Type B pancreatic cell (in vitro differentiated cells): ENCODE data around the gene IQCK. TPM values are rescaled to one million over a fixed set of nuclear protein-coding genes. Genes with fewer than 3 reads are reported as not detected.
"Not testable (repeated sequence)": the region's sequence is repeated elsewhere in the genome, so short reads cannot be mapped to it uniquely, and the experiment has no call there.

Experiments used
- DNase-seq: peaks from one replicate; pipeline ENCODE4 v3.0.0; 2021; ENCODE audit warnings: mixed read lengths; ENCODE audit not compliant: unreplicated experiment; ENCODE audit errors: extremely low spot score
- H3K27ac Mint-ChIP-seq: 2 replicates; pipeline ENCODE4 v1.8.0; 2021; ENCODE audit warnings: mild to moderate bottlenecking, mixed read lengths
- H3K27me3 Mint-ChIP-seq: 2 replicates; pipeline ENCODE4 v1.8.0; 2021; ENCODE audit warnings: mixed read lengths
- H3K36me3 Mint-ChIP-seq: 2 replicates; pipeline ENCODE4 v1.8.0; 2021; ENCODE audit warnings: mixed read lengths
- H3K4me1 Mint-ChIP-seq: one replicate; pipeline ENCODE4 v1.8.0; 2021; ENCODE audit warnings: mixed read lengths; ENCODE audit not compliant: unreplicated experiment
- H3K4me3 Mint-ChIP-seq: 2 replicates; pipeline ENCODE4 v1.8.0; 2021; ENCODE audit warnings: mild to moderate bottlenecking, mixed read lengths
- H3K9me3 Mint-ChIP-seq: 2 replicates; pipeline ENCODE4 v1.8.0; 2021; ENCODE audit warnings: mixed read lengths
- total RNA-seq: library from RNA; stranded (reverse); gene quantifications from 2 replicates; pipeline ENCODE4 v1.2.1, GENCODE V29; 2021; ENCODE audit warnings: low replicate concordance
- TF ChIP-seq, protein P1 (sequence below): fragments of 200-600 bp; sonication (generic); conservative IDR thresholded peaks from 2 replicates; pipeline ENCODE4 v1.5.0; 2021; ENCODE audit warnings: antibody characterized with exemption, mild to moderate bottlenecking

IQCK gene
- total RNA-seq, 1 donor from 2014 or later, result 23.0 TPM

DNA sequence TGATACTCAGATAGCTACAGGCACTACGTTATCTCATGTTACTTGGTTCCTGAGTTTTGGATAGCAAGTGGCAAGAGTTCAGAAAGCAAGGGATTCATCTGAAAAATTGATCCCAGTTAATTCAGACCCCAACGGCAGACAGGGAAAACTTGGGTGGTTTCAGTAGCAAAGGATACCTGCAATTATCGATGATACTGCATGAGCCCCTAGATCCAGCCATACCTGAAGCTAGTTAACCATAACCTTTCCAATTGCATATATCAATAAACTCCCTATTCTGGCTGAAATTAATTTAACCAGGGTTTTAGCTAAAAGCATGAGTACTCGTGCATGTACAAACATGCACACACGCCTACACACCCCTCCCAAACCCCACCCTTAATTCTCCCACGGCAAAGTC lies 4.4 kb upstream of the IQCK start:
- peaks cover 30% of the 10 kb centered on the region for H3K36me3 Mint-ChIP-seq
- H3K4me1 Mint-ChIP-seq, result peaks cover 19% of the 10 kb centered on the region

DNA sequence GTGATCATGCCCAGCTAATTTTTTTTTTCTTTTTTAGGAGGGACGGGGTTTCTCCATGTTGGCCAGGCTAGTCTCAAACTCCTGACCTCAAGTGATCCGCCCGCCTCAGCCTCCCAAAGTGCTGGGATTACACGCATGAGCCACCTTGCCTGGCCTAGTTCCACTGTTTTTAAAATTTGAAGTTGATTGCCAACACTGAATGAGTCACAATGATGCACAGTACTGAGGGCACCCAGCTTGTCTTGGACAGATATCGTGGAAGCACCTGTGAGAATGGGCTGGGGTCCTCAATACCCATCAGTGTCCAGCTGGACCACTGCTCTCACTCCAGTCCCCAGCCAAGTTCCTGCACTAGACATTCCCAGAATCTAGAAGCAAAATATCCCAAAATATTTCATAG lies 2.5 kb upstream of the IQCK start:
- peaks cover 21% of the 10 kb centered on the region for H3K36me3 Mint-ChIP-seq
- H3K9me3 Mint-ChIP-seq, result no peaks in the 10 kb centered on the region
- H3K4me3 Mint-ChIP-seq, result peak overlapping the region; percentile 94
- H3K4me1 Mint-ChIP-seq, result peaks cover 20% of the 10 kb centered on the region
- no peaks in the 10 kb centered on the region for H3K27me3 Mint-ChIP-seq
- peak overlapping the region; percentile 87 for H3K27ac Mint-ChIP-seq
- DNase-seq, result no peak
- TF ChIP-seq, protein P1, sequence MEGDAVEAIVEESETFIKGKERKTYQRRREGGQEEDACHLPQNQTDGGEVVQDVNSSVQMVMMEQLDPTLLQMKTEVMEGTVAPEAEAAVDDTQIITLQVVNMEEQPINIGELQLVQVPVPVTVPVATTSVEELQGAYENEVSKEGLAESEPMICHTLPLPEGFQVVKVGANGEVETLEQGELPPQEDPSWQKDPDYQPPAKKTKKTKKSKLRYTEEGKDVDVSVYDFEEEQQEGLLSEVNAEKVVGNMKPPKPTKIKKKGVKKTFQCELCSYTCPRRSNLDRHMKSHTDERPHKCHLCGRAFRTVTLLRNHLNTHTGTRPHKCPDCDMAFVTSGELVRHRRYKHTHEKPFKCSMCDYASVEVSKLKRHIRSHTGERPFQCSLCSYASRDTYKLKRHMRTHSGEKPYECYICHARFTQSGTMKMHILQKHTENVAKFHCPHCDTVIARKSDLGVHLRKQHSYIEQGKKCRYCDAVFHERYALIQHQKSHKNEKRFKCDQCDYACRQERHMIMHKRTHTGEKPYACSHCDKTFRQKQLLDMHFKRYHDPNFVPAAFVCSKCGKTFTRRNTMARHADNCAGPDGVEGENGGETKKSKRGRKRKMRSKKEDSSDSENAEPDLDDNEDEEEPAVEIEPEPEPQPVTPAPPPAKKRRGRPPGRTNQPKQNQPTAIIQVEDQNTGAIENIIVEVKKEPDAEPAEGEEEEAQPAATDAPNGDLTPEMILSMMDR, result no peak

More for the DNA sequence above, 4.4 kb upstream of the IQCK start:
- Mint-ChIP-seq H3K9me3 (no peaks in the 10 kb centered on the region), H3K27ac (no peak overlapping the region), H3K4me3 (no peak overlapping the region), H3K27me3 (no peaks in the 10 kb centered on the region)
- no peak for DNase-seq
- TF ChIP-seq, protein P1, result no peak

DNA sequence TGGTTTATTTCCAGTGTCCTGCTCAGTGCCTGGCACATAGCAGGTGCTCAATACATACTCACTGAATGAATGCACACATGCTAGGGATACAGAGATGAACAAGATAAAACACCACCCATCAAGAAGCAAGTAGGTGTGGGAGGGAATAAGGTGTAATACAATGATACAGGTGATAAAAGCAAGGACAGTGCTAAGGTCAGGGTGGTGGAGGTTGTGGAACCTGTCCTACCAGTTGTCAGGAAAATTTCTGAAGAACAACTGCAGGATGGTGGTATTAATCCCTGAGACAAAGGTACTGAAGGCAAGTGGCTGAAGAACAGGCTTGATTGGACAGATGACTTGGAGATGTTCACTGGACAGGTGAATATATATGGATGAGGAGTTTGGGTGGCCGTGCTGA lies 1.9 kb upstream of the IQCK start:
- no peak for DNase-seq
- TF ChIP-seq, protein P1, result no peak
- Mint-ChIP-seq H3K36me3 (peaks cover 21% of the 10 kb centered on the region), H3K4me3 (peak overlapping the region; percentile 94), H3K4me1 (peaks cover 24% of the 10 kb centered on the region), H3K27ac (peak overlapping the region; percentile 87), H3K27me3 (no peaks in the 10 kb centered on the region), H3K9me3 (no peaks in the 10 kb centered on the region)

DNA sequence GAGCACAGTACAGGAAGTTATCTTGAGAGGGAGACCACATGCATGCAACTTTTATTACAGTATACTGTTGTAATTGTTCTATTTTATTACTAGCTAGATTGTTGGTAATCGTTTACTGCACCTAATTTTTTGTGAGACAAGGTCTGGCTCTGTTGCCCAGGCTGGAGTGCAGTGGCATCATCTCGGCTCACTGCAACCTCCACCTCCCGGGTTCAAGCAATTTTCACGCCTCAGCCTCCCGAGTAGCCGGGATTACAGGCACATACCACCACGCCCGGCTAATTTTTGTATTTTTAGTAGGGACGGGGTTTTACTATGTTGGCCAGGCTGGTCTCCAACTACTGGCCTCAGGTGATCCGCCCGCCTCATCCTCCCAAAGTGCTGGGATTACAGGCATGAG lies 1.3 kb upstream of the IQCK start:
- Mint-ChIP-seq H3K4me1 (peaks cover 27% of the 10 kb centered on the region), H3K4me3 (peak overlapping the region; percentile 94), H3K27ac (peak overlapping the region; percentile 87), H3K36me3 (peaks cover 17% of the 10 kb centered on the region)
- H3K27me3 Mint-ChIP-seq, H3K9me3 Mint-ChIP-seq, DNase-seq: not testable (repeated sequence)

DNA sequence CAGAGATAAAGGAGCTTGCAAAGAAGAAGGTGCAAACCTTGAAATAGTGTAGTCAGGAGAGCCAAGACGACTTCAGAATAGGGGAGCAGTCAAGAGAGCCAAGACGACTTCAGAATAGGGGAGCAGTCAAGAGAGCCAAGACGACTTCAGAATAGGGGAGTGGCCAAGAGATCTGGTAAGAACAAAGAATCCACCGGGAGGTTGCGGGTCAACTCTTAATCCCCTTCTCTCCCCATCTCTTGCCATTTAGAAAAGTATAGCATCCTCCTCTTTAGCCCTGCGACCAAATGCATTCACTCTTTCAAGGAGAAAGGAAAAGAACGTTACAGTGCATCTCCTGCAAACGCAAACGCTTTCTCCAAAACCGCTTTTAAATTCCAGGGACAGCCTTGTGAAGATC lies 757 bp upstream of the IQCK start:
- DNase-seq, result no peak
- Mint-ChIP-seq H3K9me3 (no peaks in the 10 kb centered on the region), H3K36me3 (peaks cover 15% of the 10 kb centered on the region), H3K27me3 (no peaks in the 10 kb centered on the region), H3K4me1 (peaks cover 30% of the 10 kb centered on the region), H3K27ac (peak overlapping the region; percentile 87), H3K4me3 (peak overlapping the region; percentile 94)
- TF ChIP-seq, protein P1, result no peak

DNA sequence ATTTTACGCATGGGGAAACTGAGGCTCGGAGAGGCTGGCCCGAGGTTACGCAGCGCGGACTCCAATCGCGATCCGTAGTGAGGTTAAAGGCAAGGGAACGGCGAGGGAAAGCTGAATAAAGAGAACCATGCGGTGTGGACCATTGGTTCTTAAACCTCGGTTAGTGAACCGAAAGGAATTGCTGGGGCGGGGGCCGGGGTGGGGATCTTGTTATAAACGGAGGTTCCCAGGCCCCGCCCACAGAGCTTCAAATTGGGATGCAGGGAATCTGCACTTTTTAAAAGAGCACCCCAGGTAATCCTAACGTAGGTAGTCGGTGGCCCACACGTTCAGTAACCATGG lies 524 bp downstream of the IQCK start:
- peak overlapping the region; percentile 94 for H3K4me3 Mint-ChIP-seq
- H3K4me1 Mint-ChIP-seq, result peaks cover 32% of the 10 kb centered on the region
- H3K9me3 Mint-ChIP-seq, result no peaks in the 10 kb centered on the region
- H3K36me3 Mint-ChIP-seq, result peaks cover 15% of the 10 kb centered on the region
- H3K27me3 Mint-ChIP-seq, result no peaks in the 10 kb centered on the region
- TF ChIP-seq, protein P1, result no peak
- no peak for DNase-seq
- peak overlapping the region; percentile 87 for H3K27ac Mint-ChIP-seq
